ENCODE data around the gene PSIP1. TPM values are rescaled to one million over a fixed set of nuclear protein-coding genes. Genes with fewer than 3 reads are reported as not detected.

The PSIP1 gene
- total and polyA plus RNA-seq, 9 of the 15 experiments (the other 6 are each of a cell fraction or from before 2014, with no cell fraction given), result 18.8 to 119 (median 59.9) TPM

GRCh38 chr9:15433191-15433590, 77.6 kb downstream of the PSIP1 start:
- Histone ChIP-seq H3K9me3 (replicated peaks; ENCODE audit: control insufficient read depth, insufficient read depth, low read depth, low read length) (no peaks in the 10 kb centered on the region), H4K20me1 (replicated peaks; ENCODE audit: control insufficient read depth, insufficient read depth, low read length) (no peaks in the 10 kb centered on the region), H3K4me2 (ENCODE audit: insufficient read depth, low read length) (no peak overlapping the region), H3K27ac (ENCODE audit: extremely low read depth, low read depth, low read length) (no peak overlapping the region), H3K36me3 (ENCODE audit: control insufficient read depth, insufficient read depth, low read length) (peaks cover 54% of the 10 kb centered on the region; the same call in 2 of the 3 replicates), H2AFZ (ENCODE audit: low read depth, low read length) (no peak overlapping the region), H3K79me2 (ENCODE audit: control insufficient read depth, insufficient read depth, low read length) (peaks cover 70% of the 10 kb centered on the region), H3K9ac (ENCODE audit: insufficient read depth in 1 of 2, low read depth in 2 of 2, low read length in 2 of 2) (no peak overlapping the region), H3K4me3 (no peak overlapping the region), H3K4me1 (replicated peaks in 1 of 2; ENCODE audit: control insufficient read depth in 2 of 2, insufficient read depth in 2 of 2, low read length in 2 of 2) (peaks cover 0 to 1% of the 10 kb centered on the region in 2 experiments; a peak in 1 of 5 replicates), H3K9me1 (ENCODE audit: control insufficient read depth, insufficient read depth, low read length) (no peaks in the 10 kb centered on the region), H3K27me3 (ENCODE audit: control insufficient read depth in 2 of 2, insufficient read depth in 2 of 2, low read length in 2 of 2) (no peaks in the 10 kb centered on the region)
- FAIRE-seq (no peak), DNase-seq (ENCODE audit: extremely low read depth in 1 of 4, low spot score in 3 of 4) (no peak), ATAC-seq (no peak)
- intact Hi-C loops (cut with micrococcal nuclease) (no loop called here), in situ Hi-C loops (cut with MboI) (no loop called here)
- BruUV-seq (replicated peaks), result no TSS peak
- POLR2A ChIA-PET, result no interaction called here
- CTCF ChIA-PET (ENCODE audit: low intra/inter-chr PET ratio), result no interaction called here
- 70% methylated on average over 3 of the region's 4 CpGs for WGBS (ENCODE audit: insufficient coverage, low coverage, missing lambda C conversion rate)
- TF ChIP-seq BRF2 (IDR thresholded peaks at IDR 0.05; ENCODE audit: borderline replicate concordance, insufficient read depth, insufficient read length), result no peak
- TF ChIP-seq MED1 (CRISPR knock-in tag; IDR thresholded peaks at IDR 0.05; ENCODE audit: borderline replicate concordance), result no peak
- no peak for TF ChIP-seq PREB (CRISPR knock-in tag; IDR thresholded peaks at IDR 0.05)
- no peak for TF ChIP-seq ZNF561 (CRISPR knock-in tag; conservative IDR thresholded peaks at IDR 0.05)
- no peak for TF ChIP-seq SMAD4 (CRISPR knock-in tag; conservative IDR thresholded peaks at IDR 0.05)
- no peak for TF ChIP-seq KAT7 (CRISPR knock-in tag; IDR thresholded peaks at IDR 0.05; ENCODE audit: borderline replicate concordance)
- TF ChIP-seq NUFIP1 (IDR thresholded peaks at IDR 0.05; ENCODE audit: partially characterized antibody), result no peak
- no peak for TF ChIP-seq ZNF175 (CRISPR knock-in tag; IDR thresholded peaks at IDR 0.05; ENCODE audit: low read depth)
- no peak for TF ChIP-seq ZNF280A (IDR thresholded peaks at IDR 0.05; ENCODE audit: low read depth, partially characterized antibody)
- no peak for TF ChIP-seq BRCA1 (IDR thresholded peaks at IDR 0.05)
- TF ChIP-seq BRCA1 (CRISPR knock-in tag; IDR thresholded peaks at IDR 0.05), result no peak
- TF ChIP-seq ILK (tag; IDR thresholded peaks at IDR 0.05; ENCODE audit: borderline replicate concordance, low read depth), result no peak
- TF ChIP-seq ZNF76 (CRISPR knock-in tag; IDR thresholded peaks at IDR 0.05; ENCODE audit: borderline replicate concordance), result no peak
- no peak for TF ChIP-seq SNIP1 (IDR thresholded peaks at IDR 0.05; ENCODE audit: low read depth)
- no peak for TF ChIP-seq NFATC3 (IDR thresholded peaks at IDR 0.05)
- TF ChIP-seq PHTF2 (CRISPR knock-in tag; IDR thresholded peaks at IDR 0.05), result no peak
- no peak for TF ChIP-seq KLF16 (IDR thresholded peaks at IDR 0.05)

Measured in K562 (cell line).